NCI-H526 treated with DMSO at 0.1 percent for 48 hours (cell line): ENCODE results near the gene ASTN1.
A peak's percentile ranks its signal among the peaks of the same experiment; 100 is the strongest.

Experiments
- DNase-seq: peaks from one replicate; lab custom pipeline; 2025; lab: John Stamatoyannopoulos, UW

Gene ASTN1

DNA sequence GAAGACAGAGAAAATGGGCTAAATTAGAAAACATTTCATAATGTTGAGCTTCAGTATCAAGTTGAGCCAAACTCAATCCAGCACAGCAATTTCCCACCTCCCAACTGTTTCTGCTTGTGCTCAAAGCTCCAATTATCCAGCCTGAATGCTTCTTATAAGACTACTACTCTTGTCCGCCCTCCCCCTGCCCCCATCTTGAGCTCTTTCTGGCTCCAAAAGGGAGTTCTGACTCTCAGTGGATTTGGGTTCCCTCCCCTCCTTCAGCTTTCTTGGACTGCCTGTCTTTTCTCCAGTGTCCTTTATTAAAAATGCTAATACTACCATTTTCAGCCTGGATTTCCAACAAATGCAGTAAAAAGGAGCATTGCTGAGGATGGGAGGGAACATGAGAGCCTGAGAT is 174.8 kb downstream of the ASTN1 start:
- no peak for DNase-seq

DNA sequence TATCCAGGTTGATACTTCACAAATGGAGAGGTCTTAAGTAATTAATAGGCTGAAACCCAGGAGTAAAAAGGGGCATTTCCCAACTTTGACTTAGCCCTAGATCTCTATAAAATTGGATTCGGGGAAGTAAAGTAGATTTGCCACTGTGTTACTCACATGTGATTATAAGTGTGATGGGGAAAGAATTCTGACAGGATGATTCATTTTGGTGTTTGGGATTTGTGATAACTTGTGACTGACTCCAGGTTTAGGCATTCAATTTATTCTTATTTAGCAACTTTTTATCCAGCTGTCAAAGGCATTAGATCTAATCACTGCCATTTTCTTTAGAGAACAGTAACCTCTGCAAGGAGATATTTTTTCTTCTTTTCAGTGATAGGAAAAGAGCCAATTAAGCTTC is 175.5 kb downstream of the ASTN1 start:
- DNase-seq, result no peak

- DNase-seq, result no peak
Measured at GRCh38 chr1:176987016-176987415, 177.5 kb downstream of the ASTN1 start.

DNA sequence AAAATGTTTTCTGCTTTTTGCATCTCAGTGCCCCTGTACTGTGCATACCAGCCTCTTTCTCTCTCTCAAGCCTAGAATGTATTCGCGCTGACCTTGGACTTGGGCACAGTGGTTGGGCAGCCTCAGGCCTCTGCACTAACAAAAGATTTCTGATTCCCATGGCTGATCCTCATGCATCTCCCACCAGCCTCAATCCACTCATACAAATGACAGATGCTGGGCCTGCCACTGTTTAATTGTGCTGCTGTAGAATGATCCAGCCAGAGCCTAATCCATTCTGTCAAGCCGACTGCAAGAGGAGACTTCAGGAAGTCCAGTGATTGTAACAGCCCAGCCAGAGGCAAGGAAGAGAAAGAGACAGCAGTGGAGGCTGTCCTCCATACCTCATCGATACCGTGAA is 180.8 kb downstream of the ASTN1 start:
- DNase-seq, result no peak

DNA sequence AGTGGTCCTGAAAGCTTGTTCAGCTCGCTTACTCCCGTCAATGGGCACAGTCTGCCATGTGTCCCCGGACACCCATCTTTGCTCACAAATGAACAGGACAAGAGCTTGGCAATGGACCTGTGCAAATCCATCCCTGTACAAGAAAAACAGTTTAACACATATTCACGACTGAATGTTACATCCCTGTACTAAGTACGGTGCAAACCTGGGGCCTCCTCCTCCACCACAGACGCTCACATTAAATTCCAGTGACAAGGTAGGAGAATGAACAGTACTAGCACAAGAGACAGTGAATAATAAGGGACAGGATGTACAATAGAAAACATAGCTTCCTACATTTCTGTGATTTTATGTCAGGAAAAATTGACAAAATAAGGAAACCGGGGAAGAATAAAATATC is 187.7 kb downstream of the ASTN1 start:
- DNase-seq, result no peak

DNA sequence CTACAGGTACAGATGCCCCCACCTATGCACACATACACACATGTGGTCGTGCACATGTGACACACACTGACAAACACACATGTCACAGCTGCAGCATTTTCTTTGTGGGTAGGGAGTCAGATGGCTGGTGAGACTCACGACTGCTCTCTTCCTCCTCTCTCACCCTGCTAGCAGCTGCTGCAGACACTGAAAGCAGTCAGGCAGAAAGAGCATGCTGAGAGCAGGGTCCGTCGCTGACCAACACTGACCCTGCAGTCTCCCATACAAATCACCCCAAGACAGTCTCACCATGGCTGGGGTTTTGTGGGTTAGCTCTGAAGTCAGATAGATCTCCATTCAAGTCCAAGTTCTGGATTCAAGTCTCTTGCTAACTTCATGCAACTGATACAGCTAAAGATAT is 188.3 kb downstream of the ASTN1 start:
- DNase-seq, result no peak

- no peak for DNase-seq
Measured at GRCh38 chr1:176964687-176965086, 199.8 kb downstream of the ASTN1 start.

DNA sequence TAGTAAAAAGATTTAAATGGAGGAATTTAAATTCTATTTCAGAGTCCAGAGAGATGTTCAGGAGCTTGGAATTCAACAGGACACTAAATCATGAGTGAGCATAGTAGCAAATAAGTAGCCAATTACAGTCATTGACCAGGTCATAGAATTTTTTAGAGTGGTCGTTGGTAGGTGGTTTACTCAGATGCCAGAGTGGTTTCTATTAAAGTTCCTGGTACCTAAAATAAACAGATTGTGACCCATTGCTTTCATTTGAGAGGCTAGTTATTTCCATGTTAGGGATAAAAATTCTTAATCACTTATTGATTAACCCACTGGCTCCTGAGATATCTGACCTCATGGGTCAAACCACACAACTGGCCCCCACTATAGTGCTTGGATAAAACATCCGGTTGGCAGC is 201.3 kb downstream of the ASTN1 start:
- no peak for DNase-seq

DNA sequence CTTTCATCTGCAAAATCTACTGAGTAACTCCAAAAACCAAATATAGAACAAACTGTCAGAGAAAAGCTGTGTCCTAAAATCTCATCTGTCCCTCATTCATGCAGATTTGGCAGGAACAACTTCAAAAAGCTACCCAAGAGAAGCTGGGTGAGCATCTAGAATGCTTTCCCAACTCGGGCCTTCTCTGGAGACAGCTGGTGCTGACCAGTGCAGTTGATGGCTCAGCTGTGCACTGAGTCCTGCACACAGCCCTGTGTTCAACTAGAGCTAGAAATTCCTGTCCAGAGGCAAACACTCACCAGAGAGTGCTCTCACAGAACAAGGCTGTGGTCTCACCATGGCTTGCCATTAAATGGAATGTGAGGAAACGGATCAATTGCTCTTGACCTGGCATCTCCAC is 202.8 kb downstream of the ASTN1 start:
- DNase-seq, result no peak

DNA sequence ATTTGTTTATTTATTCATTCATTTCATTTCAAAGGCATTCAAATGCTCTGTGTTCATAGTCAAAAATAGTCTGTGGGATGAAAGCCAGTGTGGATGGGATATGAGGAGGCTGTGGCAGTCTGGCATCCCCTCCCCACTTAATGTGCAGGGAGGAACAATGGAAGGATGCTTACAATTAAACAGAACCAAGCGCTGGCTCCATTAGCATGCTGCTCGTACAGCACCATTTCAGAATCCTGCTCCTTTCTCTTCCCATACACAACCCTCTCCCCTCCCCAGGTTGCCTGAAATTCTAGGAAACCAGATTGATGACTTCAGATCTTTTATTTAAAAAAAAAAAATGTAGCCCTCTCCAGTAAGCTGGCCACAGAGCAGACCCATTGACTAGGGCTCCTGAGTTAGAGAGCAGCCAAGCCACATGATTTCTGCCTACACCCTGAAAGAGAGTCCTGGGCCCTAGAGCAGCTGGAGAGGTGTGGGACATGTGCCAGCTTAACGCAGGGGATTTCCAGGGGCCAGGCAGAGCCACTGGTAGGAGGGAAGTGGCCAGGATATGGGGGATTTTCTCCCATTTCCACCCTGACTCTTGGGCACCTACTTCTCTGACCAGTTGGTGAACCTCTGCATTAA is 205.2 kb downstream of the ASTN1 start:
- DNase-seq, result peak; percentile 88

DNA sequence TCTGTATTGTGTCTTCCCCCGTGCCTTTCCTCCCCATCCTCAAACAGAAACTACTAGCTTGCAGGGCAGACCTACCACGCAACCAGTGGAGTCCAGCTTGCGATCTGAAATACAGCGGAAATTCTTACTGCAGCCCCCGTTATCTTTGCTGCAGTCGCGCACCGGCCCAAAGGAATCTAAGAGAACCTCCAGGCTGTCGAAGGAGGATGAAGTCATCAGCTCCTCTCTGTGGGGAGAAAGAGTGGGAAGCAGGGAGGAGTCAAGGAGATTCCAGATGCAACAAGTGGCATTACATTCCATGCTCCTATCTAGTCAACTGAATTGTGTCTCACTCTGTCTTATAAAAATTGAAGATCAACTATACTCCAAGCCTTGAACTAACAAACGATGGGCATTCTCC is 206.9 kb downstream of the ASTN1 start:
- no peak for DNase-seq

- no peak for DNase-seq
Measured at GRCh38 chr1:176954242-176954641, 210.3 kb downstream of the ASTN1 start.

DNA sequence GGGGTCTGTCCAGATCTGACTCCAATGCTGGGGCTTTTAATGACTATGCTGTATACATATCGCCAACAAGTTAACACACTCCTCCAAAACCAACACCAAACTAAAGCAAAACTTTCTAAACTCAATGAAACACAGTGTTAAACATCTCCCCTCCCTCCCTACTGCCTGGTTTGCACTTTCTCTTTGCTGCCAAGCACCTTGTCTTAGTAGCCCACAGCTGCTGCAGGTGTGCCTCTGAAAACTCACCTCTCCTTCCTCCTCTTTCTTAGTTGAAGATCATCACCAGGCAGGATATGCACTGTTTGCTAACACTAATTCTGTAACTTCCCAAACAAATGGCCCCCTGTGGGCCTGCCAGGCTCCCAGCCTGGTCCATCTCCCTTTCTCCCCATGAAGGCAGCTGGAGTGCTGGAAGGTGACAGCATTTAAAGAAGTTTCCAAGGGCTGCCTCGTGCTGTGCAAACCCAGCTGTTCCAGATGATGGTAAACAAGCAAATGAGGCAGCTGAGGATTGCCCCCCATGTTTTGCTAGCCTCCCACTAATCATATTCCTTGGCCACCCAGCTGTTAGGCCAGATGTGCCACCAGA is 213.7 kb downstream of the ASTN1 start:
- no peak for DNase-seq

DNA sequence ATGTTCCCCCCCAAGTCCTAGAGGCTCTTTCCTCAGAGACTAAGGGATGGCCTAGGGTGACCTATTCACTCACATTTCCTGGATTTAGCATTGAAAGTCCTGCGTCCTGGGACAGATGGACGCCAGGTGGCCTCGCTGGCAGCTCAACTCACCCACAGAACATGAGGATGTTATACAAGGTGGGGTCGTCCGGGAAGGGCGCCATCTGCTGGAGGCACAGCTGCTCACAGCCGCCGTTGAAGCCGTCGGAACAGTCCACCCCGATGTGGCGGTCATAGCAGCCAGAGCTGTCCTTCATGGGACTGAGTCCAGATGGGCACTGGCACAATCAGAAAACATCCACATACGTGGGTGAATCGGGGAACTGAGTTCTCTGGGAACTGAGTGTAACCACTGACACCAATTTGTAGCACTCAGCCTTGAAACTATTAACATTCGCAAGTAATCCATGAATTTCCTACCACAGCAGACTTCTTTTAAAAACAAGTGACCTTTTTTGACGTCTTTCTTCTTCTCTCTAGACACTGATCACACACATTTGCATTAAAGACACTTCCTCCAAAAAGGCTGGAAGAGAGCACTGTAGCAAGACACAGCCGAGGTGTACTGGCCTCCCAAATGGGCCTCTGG is 215.4 kb downstream of the ASTN1 start:
- DNase-seq, result peak; percentile 73

GRCh38 chr1:176944606-176945005 is 219.9 kb downstream of the ASTN1 start:
- DNase-seq, result no peak

DNA sequence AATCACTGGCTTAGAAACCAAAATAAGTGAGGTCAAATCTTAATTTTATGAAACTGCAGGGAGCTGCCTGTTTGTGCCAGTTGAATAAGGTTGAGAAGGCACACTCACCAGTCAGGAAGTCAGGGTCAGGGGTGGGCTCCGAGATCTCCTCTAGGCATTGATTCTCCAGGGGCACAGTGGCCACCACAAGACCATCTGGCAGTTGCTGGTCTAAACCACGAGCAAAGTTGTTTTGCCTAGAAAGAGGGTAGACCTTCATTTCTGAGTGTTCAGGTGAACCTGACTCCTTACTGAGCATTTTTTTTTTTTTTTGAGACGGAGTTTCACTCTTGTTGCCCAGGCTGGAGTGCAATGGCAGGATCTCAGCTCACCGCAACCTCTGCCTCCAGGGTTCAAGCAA is 220.7 kb downstream of the ASTN1 start:
- DNase-seq, result no peak

- DNase-seq, result no peak
Measured at GRCh38 chr1:176942346-176942745, 222.2 kb downstream of the ASTN1 start.

DNA sequence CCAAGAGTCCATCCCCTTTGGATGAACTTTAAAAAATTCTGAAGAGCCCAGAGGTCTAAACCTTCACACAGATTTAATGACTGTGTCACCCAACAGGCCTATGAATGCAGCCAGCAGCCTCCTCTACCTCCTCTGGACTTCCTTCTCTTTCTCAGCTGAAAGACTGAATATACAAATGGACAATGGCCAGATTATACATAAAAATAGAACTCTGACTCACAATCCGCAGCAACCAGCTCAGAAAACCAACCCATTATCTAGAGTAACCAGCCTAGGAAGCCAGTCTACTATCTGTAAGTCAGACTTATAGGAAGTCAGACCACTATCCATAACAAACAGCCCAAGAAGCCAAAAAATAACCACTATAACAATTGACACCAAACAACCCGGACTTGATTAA is 224.5 kb downstream of the ASTN1 start:
- DNase-seq, result no peak

GRCh38 chr1:176938375-176938774 is 226.1 kb downstream of the ASTN1 start:
- DNase-seq, result no peak

DNA sequence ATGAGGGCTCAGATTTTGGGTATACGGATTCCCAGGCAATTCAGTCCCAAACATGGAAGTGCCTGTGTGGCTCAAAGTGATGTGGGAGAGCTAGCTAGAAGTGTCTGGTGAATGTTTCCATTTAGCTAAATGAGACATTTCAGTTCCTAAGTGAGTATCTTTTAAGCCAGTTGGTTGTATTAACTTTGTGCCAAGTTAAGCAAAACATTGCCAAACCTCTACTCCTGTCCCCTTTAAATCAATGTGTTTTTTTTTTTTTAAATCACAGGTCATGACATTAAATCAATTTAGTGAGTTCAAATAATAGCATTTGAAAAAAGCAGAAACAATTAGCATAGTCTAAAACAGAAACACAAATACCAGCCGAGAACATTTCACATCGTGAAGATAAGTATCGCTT is 230.1 kb downstream of the ASTN1 start:
- DNase-seq, result no peak

GRCh38 chr1:176932114-176933104 is 232.1 kb downstream of the ASTN1 start:
- no peak for DNase-seq

GRCh38 chr1:176931526-176931925 is 233.0 kb downstream of the ASTN1 start:
- DNase-seq, result no peak
